K562 (cell line): ENCODE measurements around the gene THADA. TPM values are rescaled to one million over a fixed set of nuclear protein-coding genes. Genes with fewer than 3 reads are reported as not detected.

Source experiments
- BRCA1 ChIP-seq, 2 experiments: fragments of 450-650 bp in 1 of 2; sonication (generic) in 1 of 2; formaldehyde crosslinking in 1 of 2; IDR thresholded peaks; 2 replicates each; pipeline versions ENCODE4 v1.5.0 to v1.6.1; 2017 to 2020; ENCODE audit warnings: mild to moderate bottlenecking in 1 of 2, missing genetic modification reagents in 1 of 2
- CHD2 ChIP-seq: IDR thresholded peaks from 2 replicates; pipeline ENCODE4 v1.6.1; 2011; ENCODE audit warnings: low read depth, low read length
- FOXJ3 ChIP-seq: sonication (generic); formaldehyde crosslinking; IDR thresholded peaks from 2 replicates; pipeline ENCODE4 v1.4.0; 2020; ENCODE audit warnings: mild to moderate bottlenecking, missing genetic modification reagents
- FOXK1 ChIP-seq: sonication (generic); formaldehyde crosslinking; IDR thresholded peaks from 2 replicates; pipeline ENCODE4 v1.8.0; 2022; ENCODE audit warnings: missing genetic modification reagents, mild to moderate bottlenecking, borderline replicate concordance
- ID3 ChIP-seq, 2 experiments: fragments of 250-450 bp in 1 of 2; fragments of 450-650 bp in 1 of 2; sonication (Bioruptor Pico) in 1 of 2; IDR thresholded peaks; 2 replicates each; pipeline versions ENCODE4 v1.6.1 to v1.8.0; 2016 to 2021; ENCODE audit warnings: mild to moderate bottlenecking in 2 of 2, moderate library complexity in 2 of 2, missing compliant biosample characterization in 1 of 2, missing genetic modification characterization in 1 of 2
- IRF9 ChIP-seq: fragments of 450-650 bp; IDR thresholded peaks from 2 replicates; pipeline ENCODE4 v1.6.1; 2016; ENCODE audit warnings: missing biosample characterization, missing genetic modification characterization
- PBX2 ChIP-seq, 2 experiments: IDR thresholded peaks in 1 of 2; conservative IDR thresholded peaks in 1 of 2; 2 replicates each; pipeline ENCODE4 v1.6.1; 2016; ENCODE audit warnings: low read depth in 2 of 2, mild to moderate bottlenecking in 1 of 2, missing compliant biosample characterization in 1 of 2, missing genetic modification characterization in 1 of 2, moderate library complexity in 1 of 2
- POLR2AphosphoS2 ChIP-seq: IDR thresholded peaks from 2 replicates; pipeline ENCODE4 v1.6.1; 2012; ENCODE audit warnings: low read length, improper control_type of control experiment
- POLR2B ChIP-seq: fragments of 450-650 bp; IDR thresholded peaks from 2 replicates; pipeline ENCODE4 v1.6.1; 2018; ENCODE audit warnings: low read depth; ENCODE audit not compliant: partially characterized antibody
- RBFOX2 ChIP-seq: fragments of 200-400 bp; formaldehyde crosslinking; IDR thresholded peaks from 2 replicates; pipeline ENCODE4 v1.6.1; 2017; ENCODE audit warnings: low read depth, mild to moderate bottlenecking, low read length, moderate library complexity
- RBM14 ChIP-seq: fragments of 200-400 bp; formaldehyde crosslinking; IDR thresholded peaks from 2 replicates; pipeline ENCODE4 v1.6.1; 2018; ENCODE audit warnings: low read depth, mild to moderate bottlenecking, low read length, moderate library complexity, borderline replicate concordance; ENCODE audit not compliant: insufficient read depth
- SOX6 ChIP-seq: fragments of 450-650 bp; IDR thresholded peaks from 2 replicates; pipeline ENCODE4 v1.6.1; 2014; ENCODE audit warnings: mild to moderate bottlenecking
- SRSF3 ChIP-seq: fragments of 200-400 bp; formaldehyde crosslinking; IDR thresholded peaks from 2 replicates; pipeline ENCODE4 v1.6.1; 2016; ENCODE audit warnings: mild to moderate bottlenecking, low read length, moderate library complexity; ENCODE audit not compliant: insufficient read depth
- ZKSCAN1 ChIP-seq: fragments of 150-350 bp; IDR thresholded peaks from 2 replicates; pipeline ENCODE4 v1.6.1; 2016; ENCODE audit warnings: low read depth, low read length
- ZNF785 ChIP-seq: fragments of 250-450 bp; sonication (Bioruptor Pico); IDR thresholded peaks from 2 replicates; pipeline ENCODE4 v1.4.0; 2020; ENCODE audit warnings: mild to moderate bottlenecking
- polyA plus RNA-seq, 8 experiments: library from polyadenylated mRNA; depleted of rRNA in 4 of 8; stranded (reverse) in 5 of 8; unstranded in 3 of 8; fragments of >200 nt; fragmentation: Nextera tagmentation in 2 of 8; fragmentation: Illumina TruSeq in 1 of 8; extraction: Ambion mirVana in 2 of 8; extraction: Trizol in 1 of 8; gene quantifications; 2 replicates each; pipeline versions ENCODE4 v1.2.1 to v1.2.3, GENCODE V29; 2011 to 2014; ENCODE audit warnings: inconsistent platforms in 1 of 8, missing spikeins in 1 of 8
- total RNA-seq, 7 experiments: library from RNA; depleted of rRNA in 6 of 7; stranded (reverse); fragments of >200 nt in 6 of 7; fragmentation: Illumina TruSeq in 2 of 7; extraction: Trizol in 2 of 7; gene quantifications; 2 replicates each; pipeline versions ENCODE4 v1.2.1 to v1.2.3, GENCODE V29; 2011 to 2021; ENCODE audit warnings: low replicate concordance in 1 of 7

THADA gene
- total and polyA plus RNA-seq, 9 of the 15 experiments (the other 6 are each of a cell fraction or from before 2014, with no cell fraction given), result 17.8 to 34.7 (median 31.9) TPM

GRCh38 chr2:43219383-43220228, 376.2 kb downstream of the THADA start (continued):
- peak; percentile 72 for TF ChIP-seq POLR2B
- 0 out of 2 replicates have a peak, but pooled peaks have one; percentile 10 for TF ChIP-seq ID3 (CRISPR knock-in tag; IDR thresholded peaks at IDR 0.05)
- TF ChIP-seq ID3 (tag; IDR thresholded peaks at IDR 0.05), result 0 out of 2 replicates have a peak, but pooled peaks have one; percentile 24
- no peak for TF ChIP-seq ZNF785 (CRISPR knock-in tag)
- TF ChIP-seq SRSF3, result no peak
- no peak for TF ChIP-seq BRCA1 (IDR thresholded peaks at IDR 0.05)
- no peak for TF ChIP-seq BRCA1 (CRISPR knock-in tag; IDR thresholded peaks at IDR 0.05)
- 0 out of 2 replicates have a peak, but pooled peaks have one; percentile 55 for TF ChIP-seq POLR2AphosphoS2
- TF ChIP-seq ZKSCAN1, result 0 out of 2 replicates have a peak, but pooled peaks have one; percentile 45
- no peak for TF ChIP-seq CHD2
- 0 out of 2 replicates have a peak, but pooled peaks have one; percentile 44 for TF ChIP-seq SOX6
- no peak for TF ChIP-seq PBX2 (CRISPR knock-in tag; IDR thresholded peaks at IDR 0.05; ENCODE audit: low read depth)
- no peak; the same call in 1 of the 2 replicates for TF ChIP-seq PBX2 (tag; conservative IDR thresholded peaks at IDR 0.05; ENCODE audit: low read depth)
- TF ChIP-seq FOXK1 (CRISPR knock-in tag), result no peak; the same call in 1 of the 2 replicates
- peak; percentile 87 for TF ChIP-seq RBFOX2
- no peak for TF ChIP-seq FOXJ3 (CRISPR knock-in tag)
- no peak for TF ChIP-seq RBM14
- TF ChIP-seq IRF9 (tag), result no peak
